IPS DF 4.7 (cell line): ENCODE measurements around the gene EZH2.

ENCODE experiments used
- DNase-seq: peaks from one replicate; pipeline ENCODE4 v3.0.0-alpha.2; 2013; ENCODE audit warnings: low spot score; ENCODE audit errors: extremely low read depth

The EZH2 gene

GRCh38 chr7:148809856-148810255 is 74.2 kb downstream of the EZH2 start:
- DNase-seq, result no peak

DNA sequence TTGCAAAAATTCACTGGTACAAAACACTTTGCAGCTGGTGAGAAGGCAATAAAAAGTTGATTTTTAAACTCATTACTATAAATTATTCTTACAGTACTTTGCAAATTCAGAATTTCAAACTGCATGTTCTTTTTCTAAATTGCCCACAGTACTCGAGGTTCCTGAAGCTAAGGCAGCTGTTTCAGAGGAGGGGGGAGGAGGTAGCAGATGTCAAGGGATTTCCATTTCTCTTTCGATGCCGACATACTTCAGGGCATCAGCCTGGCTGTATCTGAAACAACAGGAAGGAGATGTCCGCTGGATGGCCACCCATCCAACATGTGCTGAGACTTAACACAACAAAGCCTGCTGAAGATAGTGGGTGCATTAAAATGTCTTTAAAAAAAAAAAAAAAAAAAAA is 76.7 kb downstream of the EZH2 start:
- DNase-seq, result no peak

DNA sequence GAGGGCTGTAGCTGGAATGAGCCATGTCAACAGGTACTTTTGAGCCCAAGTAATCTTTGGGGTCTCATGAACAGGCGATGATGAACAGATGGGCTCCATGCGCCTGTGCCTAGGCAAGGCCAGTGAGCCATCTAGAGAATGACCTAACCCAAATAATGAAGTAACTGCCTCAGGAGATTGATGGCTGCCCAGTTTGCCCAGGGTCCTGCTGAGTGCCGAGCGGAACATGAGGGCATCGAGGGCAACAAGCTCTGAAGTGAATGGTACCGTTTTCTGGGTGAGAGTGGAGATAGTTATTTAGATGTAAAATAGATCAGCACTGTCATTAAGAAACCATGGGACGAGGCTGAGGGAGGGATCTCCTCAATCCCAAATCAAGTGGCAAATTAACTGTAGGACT is 77.9 kb downstream of the EZH2 start:
- DNase-seq, result no peak

GRCh38 chr7:148804343-148805235 is 79.5 kb downstream of the EZH2 start:
- DNase-seq, result no peak

GRCh38 chr7:148803094-148803493 is 81.0 kb downstream of the EZH2 start:
- DNase-seq, result no peak

DNA sequence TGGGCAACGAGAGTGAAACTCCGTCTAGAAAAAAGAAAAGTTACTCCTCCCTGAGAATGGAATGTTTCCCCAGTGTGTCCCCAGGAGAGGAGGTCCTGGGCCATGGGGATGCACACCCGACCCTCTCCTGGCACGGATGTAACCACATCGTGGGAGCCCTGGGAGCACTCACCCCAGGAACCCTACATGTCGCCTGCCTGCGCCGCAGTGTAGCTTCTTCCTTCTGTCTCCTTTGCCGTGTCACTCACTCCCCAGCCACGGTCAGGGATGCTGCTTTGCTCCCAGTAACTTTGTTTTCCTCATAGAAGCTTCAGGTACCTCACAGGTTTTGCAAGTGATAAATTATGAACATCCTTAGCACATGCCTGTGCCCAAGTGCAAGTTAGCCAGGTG is 82.0 kb downstream of the EZH2 start:
- no peak for DNase-seq

DNA sequence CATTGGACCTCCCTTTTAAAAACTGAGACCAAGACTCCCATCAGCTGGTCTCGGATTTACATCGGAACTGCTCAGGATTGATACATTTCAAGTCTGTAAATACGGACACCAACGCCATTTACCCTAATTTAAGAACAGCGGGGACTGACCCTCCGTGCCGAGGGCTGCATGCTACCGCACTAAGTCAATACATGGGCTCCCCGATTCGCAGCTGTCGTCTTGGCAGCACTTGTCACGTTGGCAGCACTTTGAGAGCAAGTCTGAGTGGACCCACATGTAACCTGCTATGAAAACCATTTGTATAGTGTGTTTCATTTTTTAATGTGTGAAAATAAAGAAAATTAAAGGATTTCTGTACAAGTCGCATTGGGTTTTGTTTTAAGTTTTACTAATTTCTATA is 83.4 kb downstream of the EZH2 start:
- DNase-seq, result no peak

GRCh38 chr7:148799893-148800555 is 84.1 kb downstream of the EZH2 start:
- DNase-seq, result no peak

DNA sequence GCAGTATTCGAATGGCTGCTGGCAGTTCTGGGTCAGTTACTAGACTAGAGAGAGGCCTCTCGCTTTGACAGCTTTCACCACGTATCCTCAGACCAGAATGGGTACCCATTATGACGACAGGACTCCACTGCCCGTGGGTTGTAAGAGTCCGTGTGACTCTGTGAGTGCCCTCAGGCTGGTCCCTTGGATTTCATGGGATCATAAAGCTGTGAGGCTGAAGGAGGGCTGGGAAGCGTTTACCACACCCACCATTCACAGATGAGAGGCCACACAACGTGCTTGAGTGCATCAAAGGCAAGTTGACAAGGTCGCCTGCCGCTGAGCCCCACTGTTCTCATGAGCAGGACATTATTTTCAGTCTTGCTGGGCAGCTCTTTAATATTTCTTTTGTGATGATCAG is 87.2 kb downstream of the EZH2 start:
- no peak for DNase-seq

DNA sequence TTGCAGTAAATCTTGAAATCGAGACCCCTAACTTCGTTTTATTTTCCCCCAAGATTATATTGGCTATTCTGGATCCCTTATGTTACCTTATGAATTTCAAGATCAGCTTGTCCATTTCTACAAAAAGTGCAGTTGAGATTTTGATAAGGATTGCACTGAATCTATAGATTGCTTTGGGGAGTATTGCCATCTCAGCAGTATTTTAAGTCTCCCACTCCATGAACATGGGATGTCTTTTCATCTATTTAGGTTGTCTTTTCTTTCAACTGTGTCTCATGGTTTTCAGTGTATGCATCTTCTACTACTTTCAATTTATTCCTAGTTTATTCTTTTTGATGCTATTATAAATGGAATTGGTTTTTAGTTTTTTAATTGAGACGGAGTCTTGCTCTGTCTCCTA is 89.6 kb downstream of the EZH2 start:
- no peak for DNase-seq

- DNase-seq, result no peak
Measured at GRCh38 chr7:148793590-148793989, 90.5 kb downstream of the EZH2 start.

- no peak for DNase-seq
Measured at GRCh38 chr7:148791546-148791945, 92.5 kb downstream of the EZH2 start.

GRCh38 chr7:148790850-148791249 is 93.2 kb downstream of the EZH2 start:
- no peak for DNase-seq

DNA sequence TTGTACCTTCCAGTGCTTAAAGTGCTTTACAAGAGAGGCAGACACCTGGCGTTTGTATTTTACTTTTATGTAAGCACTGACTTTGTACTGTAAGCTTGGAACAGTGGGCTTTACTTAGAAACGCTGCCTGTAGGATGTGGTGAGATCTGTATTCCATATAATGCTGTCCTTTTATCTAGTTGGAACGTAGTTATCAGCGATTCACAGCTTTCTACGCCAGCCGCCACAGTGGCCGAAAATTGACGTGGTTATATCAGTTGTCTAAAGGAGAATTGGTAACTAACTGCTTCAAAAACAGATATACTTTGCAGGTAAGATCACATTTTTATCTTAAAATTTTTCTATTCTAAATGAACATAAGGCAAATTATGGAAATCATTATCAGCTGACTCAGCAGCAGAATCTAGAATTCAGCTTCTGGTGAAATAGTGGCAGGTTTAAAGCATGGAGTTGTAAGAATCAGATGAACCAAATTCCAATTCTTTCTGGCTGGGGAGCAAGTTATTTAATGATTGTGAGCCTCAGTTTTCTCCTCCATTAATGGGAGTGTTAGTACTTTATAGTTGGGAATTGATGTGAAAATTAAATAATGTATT is 93.9 kb downstream of the EZH2 start:
- no peak for DNase-seq

GRCh38 chr7:148789220-148789619 is 94.9 kb downstream of the EZH2 start:
- DNase-seq, result no peak

- DNase-seq, result no peak
Measured at GRCh38 chr7:148787571-148788295, 96.4 kb downstream of the EZH2 start.

GRCh38 chr7:148783801-148784527 is 100.1 kb downstream of the EZH2 start:
- DNase-seq, result no peak

DNA sequence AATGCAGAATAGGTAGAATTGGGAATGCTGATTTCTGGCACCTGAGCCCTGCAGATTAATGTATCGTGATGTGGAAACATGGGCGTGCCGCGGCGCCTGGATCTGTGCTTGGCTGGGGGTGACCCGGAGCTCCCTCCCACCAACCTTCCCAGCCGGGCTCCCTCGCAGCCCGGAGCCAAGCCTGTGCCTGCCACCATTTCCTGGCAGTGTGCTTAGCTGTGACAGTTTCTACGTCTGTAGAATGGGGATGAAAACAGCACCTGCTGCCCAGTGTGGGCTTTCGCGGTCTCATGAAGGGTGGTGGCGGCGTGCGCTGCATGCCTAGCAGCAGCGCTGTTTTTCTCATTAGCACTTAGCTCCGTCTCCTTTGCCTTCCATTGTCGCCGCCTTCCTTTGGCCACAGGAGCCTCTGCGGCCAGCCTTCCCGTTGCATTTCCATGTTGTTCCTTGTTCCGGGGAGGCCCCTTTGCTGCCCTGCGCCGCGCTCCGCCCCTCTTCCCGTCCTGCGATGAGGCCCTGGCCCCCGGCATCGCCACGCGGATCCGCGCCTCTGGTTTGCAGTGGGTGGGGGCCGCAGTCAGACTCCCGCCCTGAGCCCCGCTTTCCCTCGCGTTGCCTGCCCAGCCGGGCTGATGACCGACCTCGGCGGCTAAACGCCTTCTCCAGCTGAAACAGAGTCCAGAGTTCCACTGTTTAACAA is 101.2 kb downstream of the EZH2 start:
- no peak for DNase-seq

- no peak for DNase-seq
Measured at GRCh38 chr7:148774471-148774870, 109.6 kb downstream of the EZH2 start.

GRCh38 chr7:148773334-148773733 is 110.8 kb downstream of the EZH2 start:
- no peak for DNase-seq
